ENCODE results near the gene CUBN.

CUBN gene

GRCh38 chr10:17145239-17145638, 15.6 kb upstream of the CUBN start:
- no peak overlapping the region for H3K4me3 ChIP-seq (ENCODE audit: low read depth, low read length)
- CTCF ChIA-PET, result no interaction called here
- H3K9me3 ChIP-seq (ENCODE audit: control insufficient read depth, insufficient read depth, low read depth, low read length), result no peaks in the 10 kb centered on the region
- no peak overlapping the region for H3K27ac ChIP-seq (ENCODE audit: extremely low read depth, low read depth, low read length)
- POLR2A ChIA-PET, result no interaction called here
- no peaks in the 10 kb centered on the region for H3K36me3 ChIP-seq (ENCODE audit: control insufficient read depth in 2 of 2, insufficient read depth in 1 of 2, low read length in 2 of 2)
- no peaks in the 10 kb centered on the region for H3K4me1 ChIP-seq (ENCODE audit: control insufficient read depth, insufficient read depth, low read length)
- TF ChIP-seq, protein P1, sequence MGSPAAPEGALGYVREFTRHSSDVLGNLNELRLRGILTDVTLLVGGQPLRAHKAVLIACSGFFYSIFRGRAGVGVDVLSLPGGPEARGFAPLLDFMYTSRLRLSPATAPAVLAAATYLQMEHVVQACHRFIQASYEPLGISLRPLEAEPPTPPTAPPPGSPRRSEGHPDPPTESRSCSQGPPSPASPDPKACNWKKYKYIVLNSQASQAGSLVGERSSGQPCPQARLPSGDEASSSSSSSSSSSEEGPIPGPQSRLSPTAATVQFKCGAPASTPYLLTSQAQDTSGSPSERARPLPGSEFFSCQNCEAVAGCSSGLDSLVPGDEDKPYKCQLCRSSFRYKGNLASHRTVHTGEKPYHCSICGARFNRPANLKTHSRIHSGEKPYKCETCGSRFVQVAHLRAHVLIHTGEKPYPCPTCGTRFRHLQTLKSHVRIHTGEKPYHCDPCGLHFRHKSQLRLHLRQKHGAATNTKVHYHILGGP (tag by site-specific recombination; IDR thresholded peaks at IDR 0.05), result no peak
- no peak for TF ChIP-seq ZNF292 (tag by site-specific recombination; IDR thresholded peaks at IDR 0.05; ENCODE audit: borderline replicate concordance, low read depth)
- no peak for TF ChIP-seq ZNF514 (tag by site-specific recombination; IDR thresholded peaks at IDR 0.05)
- no peak for TF ChIP-seq ZNF571 (tag by site-specific recombination; IDR thresholded peaks at IDR 0.05)
- TF ChIP-seq ZNF76 (tag by site-specific recombination; IDR thresholded peaks at IDR 0.05; ENCODE audit: borderline replicate concordance, low read depth), result no peak
- no peak for TF ChIP-seq ZNF561 (tag by site-specific recombination; IDR thresholded peaks at IDR 0.05; ENCODE audit: borderline replicate concordance)
- TF ChIP-seq ZNF404 (tag by site-specific recombination; IDR thresholded peaks at IDR 0.05), result no peak
- no peak for TF ChIP-seq ZNF391 (tag by site-specific recombination; IDR thresholded peaks at IDR 0.05; ENCODE audit: borderline replicate concordance, low read depth)
- TF ChIP-seq ZNF560 (tag by site-specific recombination; IDR thresholded peaks at IDR 0.05; ENCODE audit: borderline replicate concordance), result no peak
- TF ChIP-seq ZSCAN16 (tag by site-specific recombination; IDR thresholded peaks at IDR 0.05), result no peak
- TF ChIP-seq ZNF449 (tag by site-specific recombination; IDR thresholded peaks at IDR 0.05), result no peak
- TF ChIP-seq, protein P2, sequence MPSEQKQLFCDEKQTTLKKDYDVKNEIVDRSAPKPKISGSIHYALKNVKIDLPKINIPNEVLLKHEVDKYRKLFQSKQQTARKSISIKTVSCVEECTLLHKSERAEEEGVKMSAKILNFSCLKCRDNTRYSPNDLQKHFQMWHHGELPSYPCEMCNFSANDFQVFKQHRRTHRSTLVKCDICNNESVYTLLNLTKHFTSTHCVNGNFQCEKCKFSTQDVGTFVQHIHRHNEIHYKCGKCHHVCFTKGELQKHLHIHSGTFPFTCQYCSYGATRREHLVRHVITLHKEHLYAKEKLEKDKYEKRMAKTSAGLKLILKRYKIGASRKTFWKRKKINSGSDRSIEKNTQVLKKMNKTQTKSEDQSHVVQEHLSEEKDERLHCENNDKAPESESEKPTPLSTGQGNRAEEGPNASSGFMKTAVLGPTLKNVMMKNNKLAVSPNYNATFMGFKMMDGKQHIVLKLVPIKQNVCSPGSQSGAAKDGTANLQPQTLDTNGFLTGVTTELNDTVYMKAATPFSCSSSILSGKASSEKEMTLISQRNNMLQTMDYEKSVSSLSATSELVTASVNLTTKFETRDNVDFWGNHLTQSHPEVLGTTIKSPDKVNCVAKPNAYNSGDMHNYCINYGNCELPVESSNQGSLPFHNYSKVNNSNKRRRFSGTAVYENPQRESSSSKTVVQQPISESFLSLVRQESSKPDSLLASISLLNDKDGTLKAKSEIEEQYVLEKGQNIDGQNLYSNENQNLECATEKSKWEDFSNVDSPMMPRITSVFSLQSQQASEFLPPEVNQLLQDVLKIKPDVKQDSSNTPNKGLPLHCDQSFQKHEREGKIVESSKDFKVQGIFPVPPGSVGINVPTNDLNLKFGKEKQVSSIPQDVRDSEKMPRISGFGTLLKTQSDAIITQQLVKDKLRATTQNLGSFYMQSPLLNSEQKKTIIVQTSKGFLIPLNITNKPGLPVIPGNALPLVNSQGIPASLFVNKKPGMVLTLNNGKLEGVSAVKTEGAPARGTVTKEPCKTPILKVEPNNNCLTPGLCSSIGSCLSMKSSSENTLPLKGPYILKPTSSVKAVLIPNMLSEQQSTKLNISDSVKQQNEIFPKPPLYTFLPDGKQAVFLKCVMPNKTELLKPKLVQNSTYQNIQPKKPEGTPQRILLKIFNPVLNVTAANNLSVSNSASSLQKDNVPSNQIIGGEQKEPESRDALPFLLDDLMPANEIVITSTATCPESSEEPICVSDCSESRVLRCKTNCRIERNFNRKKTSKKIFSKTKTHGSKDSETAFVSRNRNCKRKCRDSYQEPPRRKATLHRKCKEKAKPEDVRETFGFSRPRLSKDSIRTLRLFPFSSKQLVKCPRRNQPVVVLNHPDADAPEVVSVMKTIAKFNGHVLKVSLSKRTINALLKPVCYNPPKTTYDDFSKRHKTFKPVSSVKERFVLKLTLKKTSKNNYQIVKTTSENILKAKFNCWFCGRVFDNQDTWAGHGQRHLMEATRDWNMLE (tag by site-specific recombination; conservative IDR thresholded peaks at IDR 0.05; ENCODE audit: low read depth), result no peak
- TF ChIP-seq ZNF266 (tag by site-specific recombination; IDR thresholded peaks at IDR 0.05; ENCODE audit: low read depth), result no peak
- no peak for TF ChIP-seq ZNF623 (tag by site-specific recombination; IDR thresholded peaks at IDR 0.05)
- TF ChIP-seq ZNF302 (tag by site-specific recombination; IDR thresholded peaks at IDR 0.05; ENCODE audit: low read depth), result no peak
- TF ChIP-seq ZNF629 (tag by site-specific recombination; IDR thresholded peaks at IDR 0.05), result no peak
- TF ChIP-seq, protein P3, sequence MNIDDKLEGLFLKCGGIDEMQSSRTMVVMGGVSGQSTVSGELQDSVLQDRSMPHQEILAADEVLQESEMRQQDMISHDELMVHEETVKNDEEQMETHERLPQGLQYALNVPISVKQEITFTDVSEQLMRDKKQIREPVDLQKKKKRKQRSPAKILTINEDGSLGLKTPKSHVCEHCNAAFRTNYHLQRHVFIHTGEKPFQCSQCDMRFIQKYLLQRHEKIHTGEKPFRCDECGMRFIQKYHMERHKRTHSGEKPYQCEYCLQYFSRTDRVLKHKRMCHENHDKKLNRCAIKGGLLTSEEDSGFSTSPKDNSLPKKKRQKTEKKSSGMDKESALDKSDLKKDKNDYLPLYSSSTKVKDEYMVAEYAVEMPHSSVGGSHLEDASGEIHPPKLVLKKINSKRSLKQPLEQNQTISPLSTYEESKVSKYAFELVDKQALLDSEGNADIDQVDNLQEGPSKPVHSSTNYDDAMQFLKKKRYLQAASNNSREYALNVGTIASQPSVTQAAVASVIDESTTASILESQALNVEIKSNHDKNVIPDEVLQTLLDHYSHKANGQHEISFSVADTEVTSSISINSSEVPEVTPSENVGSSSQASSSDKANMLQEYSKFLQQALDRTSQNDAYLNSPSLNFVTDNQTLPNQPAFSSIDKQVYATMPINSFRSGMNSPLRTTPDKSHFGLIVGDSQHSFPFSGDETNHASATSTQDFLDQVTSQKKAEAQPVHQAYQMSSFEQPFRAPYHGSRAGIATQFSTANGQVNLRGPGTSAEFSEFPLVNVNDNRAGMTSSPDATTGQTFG (tag by site-specific recombination; IDR thresholded peaks at IDR 0.05; ENCODE audit: borderline replicate concordance), result no peak
